Breast epithelium (tissue), 3 donors: ENCODE results near the gene HAL.

Experiments used
- POLR2AphosphoS5 ChIP-seq, 3 donors: sonication (generic); formaldehyde crosslinking; IDR thresholded peaks; one replicate each; pipeline ENCODE4 v1.6.1; 2017; ENCODE audit warnings: antibody characterized with exemption in 3 of 3
- TF ChIP-seq, protein P1 (sequence below), 3 donors: fragments of 450-650 bp; IDR thresholded peaks; one replicate each; pipeline ENCODE4 v1.5.1; 2016 to 2017; ENCODE audit warnings: antibody characterized with exemption in 3 of 3, mild to moderate bottlenecking in 3 of 3, moderate library complexity in 3 of 3

DNA sequence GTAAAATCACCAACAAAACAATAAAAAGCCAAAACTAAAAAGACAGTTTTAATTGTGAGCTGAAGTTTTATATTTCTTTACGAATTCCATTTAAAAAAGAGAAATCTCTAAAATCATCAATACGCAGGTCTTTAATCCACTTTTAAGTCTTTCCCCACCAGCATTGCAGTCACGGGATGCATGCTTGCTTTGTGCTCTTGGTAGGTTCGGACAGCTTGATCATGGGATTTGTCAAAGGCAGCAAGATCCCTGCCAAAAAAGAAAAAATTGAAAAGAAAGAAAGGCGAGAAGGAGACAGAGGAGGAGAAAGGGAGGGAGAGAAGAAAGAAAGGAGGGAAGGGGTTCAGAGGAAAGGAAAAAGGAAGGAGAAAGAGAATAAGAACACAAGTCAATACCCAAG is 4.7 kb upstream of the HAL start:
- TF ChIP-seq, protein P1, sequence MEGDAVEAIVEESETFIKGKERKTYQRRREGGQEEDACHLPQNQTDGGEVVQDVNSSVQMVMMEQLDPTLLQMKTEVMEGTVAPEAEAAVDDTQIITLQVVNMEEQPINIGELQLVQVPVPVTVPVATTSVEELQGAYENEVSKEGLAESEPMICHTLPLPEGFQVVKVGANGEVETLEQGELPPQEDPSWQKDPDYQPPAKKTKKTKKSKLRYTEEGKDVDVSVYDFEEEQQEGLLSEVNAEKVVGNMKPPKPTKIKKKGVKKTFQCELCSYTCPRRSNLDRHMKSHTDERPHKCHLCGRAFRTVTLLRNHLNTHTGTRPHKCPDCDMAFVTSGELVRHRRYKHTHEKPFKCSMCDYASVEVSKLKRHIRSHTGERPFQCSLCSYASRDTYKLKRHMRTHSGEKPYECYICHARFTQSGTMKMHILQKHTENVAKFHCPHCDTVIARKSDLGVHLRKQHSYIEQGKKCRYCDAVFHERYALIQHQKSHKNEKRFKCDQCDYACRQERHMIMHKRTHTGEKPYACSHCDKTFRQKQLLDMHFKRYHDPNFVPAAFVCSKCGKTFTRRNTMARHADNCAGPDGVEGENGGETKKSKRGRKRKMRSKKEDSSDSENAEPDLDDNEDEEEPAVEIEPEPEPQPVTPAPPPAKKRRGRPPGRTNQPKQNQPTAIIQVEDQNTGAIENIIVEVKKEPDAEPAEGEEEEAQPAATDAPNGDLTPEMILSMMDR (IDR thresholded peaks at IDR 0.05), result no peak
- no peak for TF ChIP-seq POLR2AphosphoS5 (IDR thresholded peaks at IDR 0.05)
